ENCODE results near the gene ZNF214.
"Not testable (repeated sequence)": the region's sequence is repeated elsewhere in the genome, so short reads cannot be mapped to it uniquely, and the experiment has no call there.

Gene ZNF214

DNA sequence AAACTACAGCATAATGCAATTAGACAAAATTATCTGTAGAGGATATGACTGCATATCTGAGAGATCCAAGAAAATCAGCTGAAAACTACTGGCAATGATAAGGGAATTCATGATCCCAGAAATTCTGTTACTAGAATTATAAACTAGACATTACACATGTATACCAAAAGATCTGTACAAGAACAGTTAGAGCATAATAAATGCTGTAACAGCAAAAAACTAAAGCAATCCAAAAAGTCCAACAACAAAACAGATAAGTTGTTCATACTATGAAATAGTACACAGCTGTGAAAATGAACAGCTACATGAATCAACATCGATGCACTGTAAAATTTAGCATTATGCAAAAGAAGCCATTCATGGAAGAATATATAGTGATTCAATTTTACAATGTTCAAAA lies 6.0 kb downstream of the ZNF214 start:
- no peaks in the 10 kb centered on the region for H3K9me3 Mint-ChIP-seq (ENCODE audit: low read depth)
- no peak overlapping the region for H3K4me3 Mint-ChIP-seq
- no peak overlapping the region for H3K27ac Mint-ChIP-seq
- peaks cover 6% of the 10 kb centered on the region for H3K27me3 Mint-ChIP-seq
- H3K36me3 Mint-ChIP-seq, result no peaks in the 10 kb centered on the region
- H3K4me1 Mint-ChIP-seq (ENCODE audit: low read depth), result no peaks in the 10 kb centered on the region

- Mint-ChIP-seq H3K27me3 (peaks cover 30% of the 10 kb centered on the region), H3K27ac (no peak overlapping the region), H3K9me3 (ENCODE audit: low read depth) (no peaks in the 10 kb centered on the region), H3K4me3 (no peak overlapping the region), H3K36me3 (no peaks in the 10 kb centered on the region), H3K4me1 (ENCODE audit: low read depth) (no peaks in the 10 kb centered on the region)
Measured at GRCh38 chr11:7004482-7004881, 15.7 kb downstream of the ZNF214 start.

DNA sequence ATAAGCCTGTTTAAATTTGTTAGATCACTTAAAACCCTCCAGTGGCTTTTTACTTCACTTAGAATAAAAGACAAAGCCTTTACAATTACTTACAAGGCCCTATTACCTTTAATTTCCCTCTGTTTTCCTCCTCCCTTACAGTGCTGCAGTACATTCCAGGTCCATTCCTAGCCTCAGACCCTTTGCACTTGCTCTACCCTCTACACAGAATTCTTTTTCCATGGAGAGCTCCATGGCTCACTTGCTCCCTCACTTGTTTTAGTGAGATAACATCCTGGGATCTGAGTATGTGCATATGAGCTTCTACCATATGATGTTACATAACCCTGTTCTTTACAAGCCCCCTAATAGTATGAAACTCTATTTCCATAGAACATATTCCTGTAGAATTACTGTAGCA lies 24.4 kb downstream of the ZNF214 start:
- Mint-ChIP-seq H3K36me3 (no peaks in the 10 kb centered on the region), H3K4me1 (ENCODE audit: low read depth) (no peaks in the 10 kb centered on the region), H3K9me3 (ENCODE audit: low read depth) (no peaks in the 10 kb centered on the region), H3K27ac (no peak overlapping the region), H3K4me3 (no peak overlapping the region), H3K27me3 (peaks cover 15% of the 10 kb centered on the region)

DNA sequence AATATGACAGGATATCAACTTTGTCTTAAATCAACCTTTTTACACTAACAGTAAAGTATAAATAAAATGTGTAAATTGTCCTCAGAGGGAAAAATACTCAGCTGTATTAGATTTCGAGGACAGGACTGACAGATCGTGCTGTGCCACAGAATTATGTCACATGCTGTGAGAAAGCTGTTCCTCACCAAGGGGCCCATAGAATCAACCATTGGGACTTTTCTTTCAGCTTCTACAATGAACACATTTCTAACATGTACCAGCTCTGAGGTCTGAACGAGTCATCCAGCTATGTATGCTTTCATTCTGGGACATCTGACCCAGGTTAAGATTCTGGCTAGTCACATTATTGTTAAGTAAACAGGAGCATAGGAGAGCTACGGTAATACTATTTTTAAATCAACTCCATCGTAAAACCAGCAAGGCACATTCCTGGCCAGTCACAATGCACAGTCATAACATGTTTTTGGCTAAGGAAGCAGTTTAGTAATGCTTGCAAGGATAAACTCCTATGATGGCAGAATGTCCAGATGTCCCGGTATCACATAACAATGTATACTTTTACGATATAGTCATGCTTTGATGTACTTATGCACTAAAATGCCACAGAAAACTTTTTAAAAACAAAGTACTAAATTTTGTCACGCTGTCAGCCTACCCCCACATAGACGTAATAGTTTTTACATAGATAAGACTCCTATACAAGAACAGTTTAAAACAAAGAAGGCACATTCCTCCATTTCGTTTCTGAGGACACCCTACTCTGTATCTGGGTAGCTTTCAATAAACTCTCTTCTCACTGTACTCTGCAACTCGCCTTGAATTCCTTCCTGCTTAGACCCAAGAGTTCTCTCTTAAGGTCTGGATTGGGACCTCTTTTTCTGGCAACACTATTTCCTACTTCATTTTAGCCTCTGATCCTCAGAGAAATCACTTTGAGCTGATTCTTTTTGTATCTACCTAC lies 27.4 kb downstream of the ZNF214 start:
- no peaks in the 10 kb centered on the region for H3K36me3 Mint-ChIP-seq
- H3K4me1 Mint-ChIP-seq (ENCODE audit: low read depth), result no peaks in the 10 kb centered on the region
- H3K27me3 Mint-ChIP-seq, result no peaks in the 10 kb centered on the region
- H3K27ac Mint-ChIP-seq, result no peak overlapping the region
- H3K4me3 Mint-ChIP-seq, result no peak overlapping the region
- no peaks in the 10 kb centered on the region for H3K9me3 Mint-ChIP-seq (ENCODE audit: low read depth)

DNA sequence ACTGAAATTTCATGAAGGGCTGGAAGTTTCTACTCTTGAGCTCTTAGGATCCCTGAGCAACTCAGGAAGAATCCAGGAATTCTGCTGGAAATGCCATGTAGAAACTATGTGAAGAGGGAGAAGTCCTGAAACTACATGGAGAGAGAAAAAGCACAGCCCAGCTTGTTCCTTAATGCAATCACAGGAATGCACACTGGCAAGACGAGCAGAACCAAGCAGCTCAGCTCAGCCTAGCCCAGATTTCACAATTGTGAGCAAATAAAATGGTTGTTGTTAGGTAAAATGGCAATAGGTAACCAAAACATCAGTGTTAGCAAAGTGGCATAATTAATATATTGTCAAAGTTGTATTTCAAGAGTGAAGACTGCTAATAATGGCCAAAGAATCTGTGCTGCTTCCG lies 28.1 kb downstream of the ZNF214 start:
- Mint-ChIP-seq H3K27me3 (no peaks in the 10 kb centered on the region), H3K27ac (no peak overlapping the region), H3K4me3 (no peak overlapping the region), H3K36me3 (no peaks in the 10 kb centered on the region), H3K4me1 (ENCODE audit: low read depth) (no peaks in the 10 kb centered on the region), H3K9me3 (ENCODE audit: low read depth) (no peaks in the 10 kb centered on the region)

DNA sequence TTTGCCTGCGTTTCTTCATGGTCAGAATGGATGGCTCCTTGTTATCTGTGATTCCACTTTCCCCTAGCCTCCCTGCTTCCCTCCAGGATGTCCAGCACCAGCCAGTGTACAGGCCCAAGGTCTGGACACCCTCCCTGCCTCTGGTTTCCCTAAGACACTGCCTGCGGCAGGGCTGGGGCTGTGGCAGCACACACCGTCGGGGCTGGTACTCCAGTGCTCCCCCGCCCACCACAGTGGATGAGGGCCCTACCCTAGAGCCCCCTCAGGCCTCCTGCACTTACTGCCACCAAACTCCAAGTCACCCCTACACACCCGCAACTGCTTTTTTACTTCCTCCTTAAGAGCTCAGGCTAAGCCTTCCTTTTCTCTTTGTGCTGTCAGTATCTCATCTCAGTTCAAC lies 28.9 kb downstream of the ZNF214 start:
- Mint-ChIP-seq H3K36me3 (no peaks in the 10 kb centered on the region), H3K4me3 (no peak overlapping the region), H3K9me3 (ENCODE audit: low read depth) (peaks cover 4% of the 10 kb centered on the region), H3K27me3 (no peaks in the 10 kb centered on the region), H3K27ac (no peak overlapping the region), H3K4me1 (ENCODE audit: low read depth) (no peaks in the 10 kb centered on the region)

DNA sequence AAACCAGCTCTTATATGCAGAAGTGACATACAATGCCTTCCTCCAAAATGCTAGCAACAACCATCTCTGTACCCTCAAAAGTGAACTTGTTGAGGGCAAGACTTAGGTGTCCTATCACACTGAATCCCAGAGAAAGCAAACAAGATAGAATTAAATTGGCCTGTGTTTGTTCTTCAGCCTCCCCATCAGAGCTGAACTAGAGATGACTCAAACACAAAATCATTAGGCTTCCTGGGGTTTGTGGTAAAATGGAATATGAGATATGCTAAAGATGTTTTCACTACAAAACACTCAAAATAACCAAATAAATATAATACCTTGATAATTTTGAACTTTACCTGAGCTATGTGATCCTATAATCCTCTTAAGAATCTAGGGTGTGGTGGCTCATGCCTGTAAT lies 31.6 kb downstream of the ZNF214 start:
- H3K36me3 Mint-ChIP-seq, result no peaks in the 10 kb centered on the region
- H3K27me3 Mint-ChIP-seq, result peaks cover 1% of the 10 kb centered on the region
- no peak overlapping the region for H3K27ac Mint-ChIP-seq
- peaks cover 5% of the 10 kb centered on the region for H3K9me3 Mint-ChIP-seq (ENCODE audit: low read depth)
- H3K4me1 Mint-ChIP-seq (ENCODE audit: low read depth), result no peaks in the 10 kb centered on the region
- H3K4me3 Mint-ChIP-seq, result no peak overlapping the region

DNA sequence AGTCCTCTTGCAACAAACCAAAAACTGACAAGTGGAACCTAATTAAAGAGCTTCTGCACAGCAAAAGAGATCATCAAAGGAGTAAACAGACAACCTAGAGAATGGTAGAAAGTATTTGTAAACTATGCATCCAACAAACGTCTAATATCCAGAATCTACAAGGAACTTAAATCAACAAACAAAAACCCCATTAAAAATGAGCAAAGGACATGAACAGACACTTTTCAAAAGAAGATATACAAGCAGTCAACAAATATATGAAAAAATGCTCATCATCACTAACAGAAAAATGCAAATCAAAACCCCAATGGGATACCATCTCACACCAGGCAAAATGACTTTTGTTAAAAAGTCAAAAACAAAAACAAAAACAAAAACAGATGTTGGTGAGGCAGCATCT lies 33.7 kb downstream of the ZNF214 start:
- Mint-ChIP-seq H3K4me3 (no peak overlapping the region), H3K9me3 (ENCODE audit: low read depth) (peaks cover 5% of the 10 kb centered on the region), H3K36me3 (no peaks in the 10 kb centered on the region), H3K4me1 (ENCODE audit: low read depth) (no peaks in the 10 kb centered on the region), H3K27me3 (peaks cover 1% of the 10 kb centered on the region), H3K27ac (no peak overlapping the region)

DNA sequence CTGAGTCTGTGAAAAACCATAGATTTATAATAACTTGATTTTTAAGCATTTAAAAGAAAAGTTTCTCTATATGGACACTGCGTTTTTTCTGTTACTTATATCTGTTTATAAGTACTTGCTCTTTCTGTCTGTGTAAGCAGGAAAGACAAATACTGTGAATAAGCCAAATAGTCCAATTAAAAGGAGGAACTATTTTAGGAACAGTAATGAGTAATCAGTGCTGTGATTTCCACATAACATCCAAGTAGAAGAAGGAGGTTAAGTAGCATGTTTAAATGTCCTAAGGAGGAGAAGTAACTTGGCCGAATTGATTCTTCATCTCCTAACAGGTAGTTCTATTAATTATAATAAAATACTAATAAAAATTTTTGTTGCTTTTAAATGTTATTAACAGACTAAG lies 40.8 kb downstream of the ZNF214 start:
- Mint-ChIP-seq H3K4me1 (ENCODE audit: low read depth) (no peaks in the 10 kb centered on the region), H3K9me3 (ENCODE audit: low read depth) (no peaks in the 10 kb centered on the region), H3K27me3 (peaks cover 13% of the 10 kb centered on the region), H3K36me3 (no peaks in the 10 kb centered on the region), H3K27ac (no peak overlapping the region), H3K4me3 (no peak overlapping the region)

DNA sequence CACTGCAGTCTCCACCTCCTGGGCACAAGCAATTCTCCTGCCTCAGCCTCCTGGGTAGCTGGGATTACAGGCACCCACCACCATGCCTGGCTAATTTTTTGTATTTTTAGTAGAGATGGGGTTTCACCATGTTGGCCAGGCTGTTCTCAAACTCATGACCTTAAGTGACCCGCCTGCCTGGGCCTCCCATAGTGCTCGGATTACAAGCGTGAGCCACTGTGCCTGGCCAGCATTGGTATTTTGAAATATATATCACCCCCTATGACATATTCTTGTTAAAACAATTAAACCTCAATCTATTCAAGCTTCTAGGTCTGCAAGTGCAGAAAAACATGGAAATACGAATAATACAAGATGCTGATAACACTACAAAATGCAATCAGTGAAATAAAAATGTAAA lies 50.3 kb downstream of the ZNF214 start:
- not testable (repeated sequence) for H3K4me1 Mint-ChIP-seq (ENCODE audit: low read depth); H3K36me3 Mint-ChIP-seq; H3K27ac Mint-ChIP-seq; H3K4me3 Mint-ChIP-seq; H3K9me3 Mint-ChIP-seq (ENCODE audit: low read depth); H3K27me3 Mint-ChIP-seq

GRCh38 chr11:6968816-6969215 lies 51.3 kb downstream of the ZNF214 start:
- Mint-ChIP-seq H3K27ac (no peak overlapping the region), H3K9me3 (ENCODE audit: low read depth) (no peaks in the 10 kb centered on the region), H3K27me3 (peaks cover 3% of the 10 kb centered on the region), H3K36me3 (no peaks in the 10 kb centered on the region), H3K4me3 (no peak overlapping the region), H3K4me1 (ENCODE audit: low read depth) (no peaks in the 10 kb centered on the region)

DNA sequence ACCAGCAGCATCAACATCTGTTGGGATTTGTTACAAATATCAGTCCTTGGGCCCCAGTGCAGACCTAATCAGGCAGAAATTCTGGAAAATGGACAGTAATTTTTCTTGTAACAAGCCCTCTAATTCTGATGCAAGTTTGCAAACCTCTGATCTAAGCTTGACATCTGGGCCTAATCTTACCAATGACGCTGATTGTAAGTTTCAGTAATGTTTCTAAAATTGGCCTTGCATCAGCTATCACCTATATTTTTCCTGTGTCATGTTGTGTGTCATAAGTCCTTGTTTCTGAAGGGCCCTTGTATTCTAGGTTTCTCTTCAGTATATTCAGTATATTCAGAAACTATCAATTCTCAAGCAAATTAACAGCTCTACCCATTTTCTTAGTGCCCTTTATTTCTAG lies 57.5 kb downstream of the ZNF214 start:
- no peaks in the 10 kb centered on the region for H3K4me1 Mint-ChIP-seq (ENCODE audit: low read depth)
- H3K4me3 Mint-ChIP-seq, result no peak overlapping the region
- no peaks in the 10 kb centered on the region for H3K36me3 Mint-ChIP-seq
- H3K9me3 Mint-ChIP-seq (ENCODE audit: low read depth), result no peaks in the 10 kb centered on the region
- peaks cover under 1% of the 10 kb centered on the region for H3K27me3 Mint-ChIP-seq
- H3K27ac Mint-ChIP-seq, result no peak overlapping the region

GRCh38 chr11:6962141-6962540 lies 58.0 kb downstream of the ZNF214 start:
- no peak overlapping the region for H3K4me3 Mint-ChIP-seq
- H3K27ac Mint-ChIP-seq, result no peak overlapping the region
- H3K9me3 Mint-ChIP-seq (ENCODE audit: low read depth), result no peaks in the 10 kb centered on the region
- H3K36me3 Mint-ChIP-seq, result no peaks in the 10 kb centered on the region
- H3K27me3 Mint-ChIP-seq, result no peaks in the 10 kb centered on the region
- no peaks in the 10 kb centered on the region for H3K4me1 Mint-ChIP-seq (ENCODE audit: low read depth)

DNA sequence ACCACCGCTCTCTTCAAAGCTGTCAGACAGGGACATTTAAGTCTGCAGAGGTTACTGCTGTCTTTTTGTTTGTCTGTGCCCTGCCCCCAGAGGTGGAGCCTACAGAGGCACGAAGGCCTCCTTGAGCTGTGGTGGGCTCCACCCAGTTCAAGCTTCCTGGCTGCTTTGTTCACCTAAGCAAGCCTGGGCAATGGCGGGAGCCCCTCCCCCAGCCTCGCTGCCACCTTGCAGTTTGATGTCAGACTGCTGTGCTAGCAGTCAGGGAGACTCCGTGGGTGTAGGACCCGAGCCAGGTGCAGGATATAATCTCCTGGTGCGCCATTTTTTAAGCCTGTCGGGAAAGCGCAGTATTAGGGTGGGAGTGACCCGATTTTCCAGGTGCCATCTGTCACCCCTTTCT lies 65.9 kb downstream of the ZNF214 start:
- H3K9me3 Mint-ChIP-seq (ENCODE audit: low read depth); H3K36me3 Mint-ChIP-seq; H3K27ac Mint-ChIP-seq; H3K4me1 Mint-ChIP-seq (ENCODE audit: low read depth); H3K4me3 Mint-ChIP-seq; H3K27me3 Mint-ChIP-seq: not testable (repeated sequence)

All from activated naive CD8-positive, alpha-beta T cell (primary cell).